ENCODE measurements around the gene MCUR1. TPM values are rescaled to one million over a fixed set of nuclear protein-coding genes. Genes with fewer than 3 reads are reported as not detected.
"Not testable (repeated sequence)": the region's sequence is repeated elsewhere in the genome, so short reads cannot be mapped to it uniquely, and the experiment has no call there.

MCUR1 gene
- total RNA-seq, 1 experiment from 2014 or later, result 64.8 TPM

GRCh38 chr6:13789746-13790145, 24.6 kb downstream of the MCUR1 start:
- no peak for TF ChIP-seq CTCF (IDR thresholded peaks at IDR 0.05; ENCODE audit: insufficient read depth in 1 of 2, low read depth in 1 of 2, low read length in 1 of 2, severe bottlenecking in 1 of 2, unreplicated experiment in 1 of 2)
- H3K4me1 ChIP-seq, result no peaks in the 10 kb centered on the region
- Mint-ChIP-seq H3K27me3 (ENCODE audit: insufficient read depth, unreplicated experiment) (no peaks in the 10 kb centered on the region), H3K27ac (ENCODE audit: unreplicated experiment) (no peak overlapping the region), H3K4me1 (ENCODE audit: low read depth, unreplicated experiment) (peaks cover 1% of the 10 kb centered on the region), H3K36me3 (ENCODE audit: insufficient read depth, unreplicated experiment) (peaks cover 53% of the 10 kb centered on the region), H3K9me3 (ENCODE audit: unreplicated experiment) (no peaks in the 10 kb centered on the region), H3K4me3 (ENCODE audit: unreplicated experiment) (no peak overlapping the region)
- H3K4me3 ChIP-seq (ENCODE audit: low read depth, low read length), result no peak overlapping the region
- ChIA-PET POLR2A (no interaction called here), CTCF (interaction anchor here (0.6 kb wide), 1 partner anchor 96 kb away, joined by 3 read pairs; no protein-coding TSS in a partner anchor)
- H3K36me3 ChIP-seq (ENCODE audit: control insufficient read depth, insufficient read depth, low read length), result peaks cover 1% of the 10 kb centered on the region; the same call in 1 of the 2 replicates
- H3K9me3 ChIP-seq, result no peaks in the 10 kb centered on the region
- no TSS peak for BruUV-seq (replicated peaks)
- no peak for DNase-seq
- no peaks in the 10 kb centered on the region for H3K27me3 ChIP-seq (replicated peaks; ENCODE audit: control insufficient read depth, insufficient read depth, low read length)
- intact Hi-C loops (cut with micrococcal nuclease; ENCODE audit: unreplicated experiment), result no loop called here

- no TSS peak for BruUV-seq (replicated peaks)
- Mint-ChIP-seq H3K9me3 (ENCODE audit: unreplicated experiment) (no peaks in the 10 kb centered on the region), H3K27ac (ENCODE audit: unreplicated experiment) (no peak overlapping the region), H3K36me3 (ENCODE audit: insufficient read depth, unreplicated experiment) (peaks cover 53% of the 10 kb centered on the region), H3K4me3 (ENCODE audit: unreplicated experiment) (no peak overlapping the region), H3K4me1 (ENCODE audit: low read depth, unreplicated experiment) (no peaks in the 10 kb centered on the region), H3K27me3 (ENCODE audit: insufficient read depth, unreplicated experiment) (no peaks in the 10 kb centered on the region)
- ChIA-PET CTCF (no interaction called here), POLR2A (no interaction called here)
- intact Hi-C loops (cut with micrococcal nuclease; ENCODE audit: unreplicated experiment), result no loop called here
- Histone ChIP-seq H3K27me3 (replicated peaks; ENCODE audit: control insufficient read depth, insufficient read depth, low read length) (no peaks in the 10 kb centered on the region), H3K4me3 (ENCODE audit: low read depth, low read length) (no peak overlapping the region), H3K9me3 (no peaks in the 10 kb centered on the region), H3K36me3 (ENCODE audit: control insufficient read depth, insufficient read depth, low read length) (peaks cover 1% of the 10 kb centered on the region; the same call in 1 of the 2 replicates), H3K4me1 (no peaks in the 10 kb centered on the region)
- TF ChIP-seq CTCF (IDR thresholded peaks at IDR 0.05; ENCODE audit: insufficient read depth in 1 of 2, low read depth in 1 of 2, low read length in 1 of 2, severe bottlenecking in 1 of 2, unreplicated experiment in 1 of 2), result no peak
- no peak for DNase-seq
Measured at GRCh38 chr6:13788820-13789219, 25.5 kb downstream of the MCUR1 start.

- Mint-ChIP-seq H3K4me3 (ENCODE audit: unreplicated experiment) (no peak overlapping the region), H3K9me3 (ENCODE audit: unreplicated experiment) (no peaks in the 10 kb centered on the region), H3K27ac (ENCODE audit: unreplicated experiment) (no peak overlapping the region), H3K4me1 (ENCODE audit: low read depth, unreplicated experiment) (no peaks in the 10 kb centered on the region), H3K27me3 (ENCODE audit: insufficient read depth, unreplicated experiment) (no peaks in the 10 kb centered on the region), H3K36me3 (ENCODE audit: insufficient read depth, unreplicated experiment) (peaks cover 52% of the 10 kb centered on the region)
- no peak overlapping the region for H3K4me3 ChIP-seq (ENCODE audit: low read depth, low read length)
- POLR2A ChIA-PET, result no interaction called here
- CTCF ChIA-PET, result no interaction called here
- TF ChIP-seq CTCF (IDR thresholded peaks at IDR 0.05; ENCODE audit: insufficient read depth in 1 of 2, low read depth in 1 of 2, low read length in 1 of 2, severe bottlenecking in 1 of 2, unreplicated experiment in 1 of 2), result no peak
- no TSS peak for BruUV-seq (replicated peaks)
- no peaks in the 10 kb centered on the region for H3K9me3 ChIP-seq
- intact Hi-C loops (cut with micrococcal nuclease; ENCODE audit: unreplicated experiment), result no loop called here
- no peak for DNase-seq
- no peaks in the 10 kb centered on the region for H3K4me1 ChIP-seq
- no peaks in the 10 kb centered on the region for H3K27me3 ChIP-seq (replicated peaks; ENCODE audit: control insufficient read depth, insufficient read depth, low read length)
- H3K36me3 ChIP-seq (ENCODE audit: control insufficient read depth, insufficient read depth, low read length), result peaks cover 1% of the 10 kb centered on the region; the same call in 1 of the 2 replicates
Measured at GRCh38 chr6:13787137-13787536, 27.2 kb downstream of the MCUR1 start.

- intact Hi-C loops (cut with micrococcal nuclease; ENCODE audit: unreplicated experiment); H3K4me1 Mint-ChIP-seq (ENCODE audit: low read depth, unreplicated experiment); H3K4me3 ChIP-seq (ENCODE audit: low read depth, low read length); H3K27ac Mint-ChIP-seq (ENCODE audit: unreplicated experiment); H3K9me3 ChIP-seq; H3K36me3 ChIP-seq (ENCODE audit: control insufficient read depth, insufficient read depth, low read length); BruUV-seq (replicated peaks); H3K4me1 ChIP-seq; DNase-seq; POLR2A ChIA-PET; H3K27me3 Mint-ChIP-seq (ENCODE audit: insufficient read depth, unreplicated experiment); H3K4me3 Mint-ChIP-seq (ENCODE audit: unreplicated experiment); H3K27me3 ChIP-seq (replicated peaks; ENCODE audit: control insufficient read depth, insufficient read depth, low read length); H3K9me3 Mint-ChIP-seq (ENCODE audit: unreplicated experiment): not testable (repeated sequence)
- CTCF ChIA-PET, result interaction anchor here (0.6 kb wide), 1 partner anchor 75 kb away, joined by 7 read pairs; no protein-coding TSS in a partner anchor
- H3K36me3 Mint-ChIP-seq (ENCODE audit: insufficient read depth, unreplicated experiment), result peaks cover 23% of the 10 kb centered on the region
Measured at GRCh38 chr6:13780162-13780561, 34.2 kb downstream of the MCUR1 start.

Measured in Caco-2 (cell line).